IMR-90 (cell line): Measurements from ENCODE around the gene PLPPR3. TPM values are rescaled to one million over a fixed set of nuclear protein-coding genes. Genes with fewer than 3 reads are reported as not detected.

Experiments used
- ATAC-seq: fragments of 200-7000 bp; cut with Tn5 transposase; 2 replicates; pipeline ENCODE4 v1.9.1; 2020; ENCODE audit warnings: low read depth, mild to moderate bottlenecking, moderate library complexity
- BruUV-seq: library from RNA; stranded (reverse); fragments of 400-500 nt; replicated peaks from 2 replicates; lab custom pipeline; 2021; lab: Mats Ljungman, UMichigan
- CTCF ChIA-PET: fragments of 300-600 bp; formaldehyde crosslinking; extraction: SDS; loops from one replicate; lab custom pipeline; 2021; ENCODE audit warnings: antibody characterized with exemption; lab: Yijun Ruan, JAX
- POLR2A ChIA-PET: fragments of 300-600 bp; sonication (Branson Sonifier 250); formaldehyde crosslinking; loops from one replicate; lab custom pipeline; 2022; ENCODE audit warnings: antibody characterized with exemption; ENCODE audit not compliant: unreplicated experiment; lab: Charles Lee
- DNase-seq: peaks from one replicate; pipeline ENCODE4 v3.0.0; 2013
- H2AFZ ChIP-seq: replicated peaks from 2 replicates; pipeline ENCODE3; 2013; ENCODE audit warnings: low read length, mild to moderate bottlenecking; ENCODE audit not compliant: poor library complexity
- H2AK5ac ChIP-seq: 2 replicates; pipeline ENCODE4 v1.6.1; 2013; ENCODE audit warnings: low read depth, low read length, inconsistent platforms
- H2AK9ac ChIP-seq: replicated peaks from 2 replicates; pipeline ENCODE3; 2013; ENCODE audit warnings: mild to moderate bottlenecking, low read depth, low read length, moderate library complexity; ENCODE audit not compliant: poor library complexity
- H2BK120ac ChIP-seq: 2 replicates; pipeline ENCODE4 v1.6.1; 2013; ENCODE audit warnings: low read depth, low read length, inconsistent platforms
- H2BK15ac ChIP-seq: 3 replicates; pipeline ENCODE4 v1.6.1; 2013; ENCODE audit warnings: low read depth, low read length, inconsistent platforms
- H2BK20ac ChIP-seq: 2 replicates; pipeline ENCODE4 v1.6.1; 2013; ENCODE audit warnings: low read depth, mild to moderate bottlenecking, inconsistent platforms, low read length, moderate library complexity
- H2BK5ac ChIP-seq: 2 replicates; pipeline ENCODE4 v1.6.1; 2013; ENCODE audit warnings: mild to moderate bottlenecking, low read depth, low read length, inconsistent platforms; ENCODE audit not compliant: poor library complexity, severe bottlenecking
- H3K14ac ChIP-seq: replicated peaks from 2 replicates; pipeline ENCODE4 v1.6.1; 2013; ENCODE audit warnings: low read depth, low read length, inconsistent platforms
- H3K18ac ChIP-seq: 2 replicates; pipeline ENCODE4 v1.6.1; 2013; ENCODE audit warnings: low read depth, low read length, control low read depth
- H3K23ac ChIP-seq: 2 replicates; pipeline ENCODE4 v1.6.1; 2013; ENCODE audit warnings: low read depth, low read length, inconsistent platforms
- H3K27ac ChIP-seq: 2 replicates; pipeline ENCODE4 v1.5.1; 2013; ENCODE audit warnings: mild to moderate bottlenecking, control low read depth, low read length; ENCODE audit not compliant: insufficient read depth
- H3K27me3 ChIP-seq: 2 replicates; pipeline ENCODE4 v1.6.1; 2013; ENCODE audit warnings: low read length; ENCODE audit not compliant: control insufficient read depth, insufficient read depth
- H3K36me3 ChIP-seq: 2 replicates; pipeline ENCODE4 v1.6.1; 2013; ENCODE audit warnings: low read length, mixed read lengths; ENCODE audit not compliant: control insufficient read depth, insufficient read depth
- H3K4ac ChIP-seq: 2 replicates; pipeline ENCODE4 v1.6.1; 2013; ENCODE audit warnings: low read depth, low read length, inconsistent platforms
- H3K4me1 ChIP-seq: 2 replicates; pipeline ENCODE4 v1.6.1; 2013; ENCODE audit warnings: low read length, mixed read lengths; ENCODE audit not compliant: control insufficient read depth, insufficient read depth
- H3K4me2 ChIP-seq: 2 replicates; pipeline ENCODE4 v1.6.1; 2013; ENCODE audit warnings: low read depth, mild to moderate bottlenecking, control low read depth, low read length, moderate library complexity
- H3K4me3 ChIP-seq: 2 replicates; pipeline ENCODE4 v1.5.1; 2013; ENCODE audit warnings: low read depth, mild to moderate bottlenecking, control low read depth, low read length, moderate library complexity; ENCODE audit not compliant: insufficient read depth
- H3K56ac ChIP-seq: 2 replicates; pipeline ENCODE4 v1.6.1; 2013; ENCODE audit warnings: low read length, inconsistent platforms; ENCODE audit not compliant: insufficient read depth; ENCODE audit errors: extremely low read depth
- H3K79me1 ChIP-seq, 2 experiments: 2 replicates each; pipeline ENCODE4 v1.6.1; 2013; ENCODE audit warnings: low read length in 2 of 2, inconsistent platforms in 1 of 2, low read depth in 1 of 2
- H3K9ac ChIP-seq: 2 replicates; pipeline ENCODE4 v1.6.1; 2013; ENCODE audit warnings: low read depth, low read length, control low read depth
- H3K9me1 ChIP-seq: 2 replicates; pipeline ENCODE4 v1.6.1; 2013; ENCODE audit warnings: low read length, inconsistent platforms; ENCODE audit not compliant: insufficient read depth
- H3K9me3 ChIP-seq: 2 replicates; pipeline ENCODE4 v1.6.1; 2013; ENCODE audit warnings: low read length; ENCODE audit not compliant: control insufficient read depth, insufficient read depth
- H4K20me1 ChIP-seq: 2 replicates; pipeline ENCODE4 v1.6.1; 2013; ENCODE audit warnings: low read length, inconsistent platforms; ENCODE audit not compliant: insufficient read depth
- H4K5ac ChIP-seq: 2 replicates; pipeline ENCODE4 v1.6.1; 2013; ENCODE audit warnings: mild to moderate bottlenecking, low read depth, low read length, control low read depth
- H4K8ac ChIP-seq, 2 experiments: 2 replicates each; pipeline ENCODE4 v1.6.1; 2013; ENCODE audit warnings: low read depth in 2 of 2, low read length in 2 of 2, control low read depth in 1 of 2, inconsistent platforms in 1 of 2
- H4K91ac ChIP-seq: 2 replicates; pipeline ENCODE4 v1.6.1; 2013; ENCODE audit warnings: low read depth, low read length, inconsistent platforms; ENCODE audit not compliant: insufficient read depth
- BHLHE40 ChIP-seq: fragments of 150-350 bp; IDR thresholded peaks from 2 replicates; pipeline ENCODE4 v1.6.1; 2016; ENCODE audit warnings: mild to moderate bottlenecking, low read depth, low read length
- CEBPB ChIP-seq: IDR thresholded peaks from 2 replicates; pipeline ENCODE4 v1.6.1; 2012; ENCODE audit warnings: low read depth, low read length, improper control_type of control experiment
- CHD1 ChIP-seq: IDR thresholded peaks from 2 replicates; pipeline ENCODE4 v1.6.1; 2012; ENCODE audit warnings: low read depth, low read length, improper control_type of control experiment
- CTCF ChIP-seq: conservative IDR thresholded peaks from 2 replicates; pipeline ENCODE4 v1.5.1; 2012; ENCODE audit warnings: mild to moderate bottlenecking, low read depth, low read length, improper control_type of control experiment
- FOS ChIP-seq: fragments of 150-350 bp; IDR thresholded peaks from 2 replicates; pipeline ENCODE4 v1.6.1; 2016; ENCODE audit warnings: low read depth, low read length
- MAZ ChIP-seq: IDR thresholded peaks from 2 replicates; pipeline ENCODE4 v1.6.1; 2012; ENCODE audit warnings: low read depth, mild to moderate bottlenecking, low read length, improper control_type of control experiment, moderate library complexity, borderline replicate concordance
- MXI1 ChIP-seq: IDR thresholded peaks from 2 replicates; pipeline ENCODE4 v1.6.1; 2012; ENCODE audit warnings: low read depth, mild to moderate bottlenecking, low read length, moderate library complexity, borderline replicate concordance
- POLR2A ChIP-seq: IDR thresholded peaks from 2 replicates; pipeline ENCODE4 v1.6.1; 2012; ENCODE audit warnings: mild to moderate bottlenecking, low read depth, low read length
- RAD21 ChIP-seq: IDR thresholded peaks from 2 replicates; pipeline ENCODE4 v1.6.1; 2012; ENCODE audit warnings: low read length, improper control_type of control experiment
- RCOR1 ChIP-seq: IDR thresholded peaks from 2 replicates; pipeline ENCODE4 v1.6.1; 2012; ENCODE audit warnings: mild to moderate bottlenecking, low read length, improper control_type of control experiment; ENCODE audit not compliant: insufficient replicate concordance
- RFX5 ChIP-seq: IDR thresholded peaks from 2 replicates; pipeline ENCODE4 v1.8.0; 2012; ENCODE audit warnings: low read depth, mild to moderate bottlenecking, low read length, moderate library complexity
- SMC3 ChIP-seq: fragments of 150-350 bp; IDR thresholded peaks from 2 replicates; pipeline ENCODE4 v1.6.1; 2016; ENCODE audit warnings: low read depth, mild to moderate bottlenecking, antibody characterized with exemption, low read length, moderate library complexity
- USF2 ChIP-seq: fragments of 150-350 bp; IDR thresholded peaks from 2 replicates; pipeline ENCODE4 v1.6.1; 2017; ENCODE audit warnings: mild to moderate bottlenecking, antibody characterized with exemption, low read length, low read depth
- WGBS, 2 experiments: methylation state at CpG; one replicate each; pipeline versions ENCODE4 v1.1.5 to v1.1.7; 2013; ENCODE audit warnings: missing lambda C conversion rate in 2 of 2; ENCODE audit not compliant: insufficient read length in 1 of 2; ENCODE audit errors: extremely low coverage in 2 of 2; 5-methylcytosine and 5-hydroxymethylcytosine counted together
- dilution Hi-C: fragments of 300-500 bp; cut with HindIII; formaldehyde crosslinking; loops from one replicate; pipeline ENCODE4 v1.14.3; 2018; ENCODE audit warnings: low sequenced_read_pairs; ENCODE audit not compliant: unreplicated experiment
- in situ Hi-C: fragments of 300-500 bp; cut with MboI; formaldehyde crosslinking; loops from 3 replicates; pipeline ENCODE4 v1.14.3; 2019; ENCODE audit warnings: low sequenced_read_pairs, inconsistent platforms, mixed read lengths
- intact Hi-C: fragments of 100-400 bp; cut with micrococcal nuclease; formaldehyde crosslinking; loops from 2 replicates; pipeline ENCODE4 v1.10.0; 2022
- polyA plus RNA-seq, 3 experiments: library from polyadenylated mRNA; depleted of rRNA; stranded (reverse); fragments of >200 nt; gene quantifications; 2 replicates each; pipeline ENCODE4 v1.2.3, GENCODE V29; 2012; ENCODE audit warnings: low replicate concordance in 1 of 3
- total RNA-seq: library from RNA; depleted of rRNA; stranded (reverse); fragments of >200 nt; gene quantifications from 2 replicates; pipeline ENCODE4 v1.2.3, GENCODE V29; 2012
- TF ChIP-seq, protein P1 (sequence below): fragments of 150-350 bp; IDR thresholded peaks from 2 replicates; pipeline ENCODE4 v1.6.1; 2016; ENCODE audit warnings: low read depth, mild to moderate bottlenecking, low read length, moderate library complexity, borderline replicate concordance

PLPPR3 gene
- total and polyA plus RNA-seq, 2 of the 4 experiments (the other 2 are of a cell fraction), result 0.36 to 1.2 TPM

DNA sequence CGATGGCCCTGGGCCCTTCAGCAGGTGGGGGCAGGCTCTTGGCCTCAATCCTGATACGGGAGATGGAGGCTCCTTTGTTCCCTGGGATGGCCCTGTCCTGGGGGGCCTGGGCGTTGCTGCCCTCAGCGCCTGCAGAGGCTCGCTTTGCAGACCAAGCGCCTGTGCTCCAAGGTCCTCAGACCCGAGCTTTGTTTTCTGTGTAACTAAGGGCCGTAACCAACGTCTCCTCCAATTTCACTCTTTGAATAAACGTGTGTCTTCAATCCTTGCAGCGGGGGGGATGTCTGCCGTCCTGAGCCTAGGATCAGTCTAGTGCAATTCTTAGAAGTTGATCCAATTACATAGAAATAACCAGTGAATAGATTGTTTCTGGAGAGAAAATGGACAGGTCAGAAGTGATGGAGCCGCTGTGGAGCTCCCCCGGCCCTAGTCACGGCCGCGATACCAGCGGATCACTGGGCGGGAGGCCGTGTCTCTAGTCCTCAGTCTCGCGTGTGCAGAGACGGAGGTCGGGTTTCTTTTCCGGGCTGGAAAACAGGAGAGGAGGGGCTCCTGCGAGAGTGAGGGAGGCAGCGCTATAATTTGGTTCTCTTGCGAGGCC, 19.2 kb downstream of the PLPPR3 start:
- no peak overlapping the region for H3K9ac ChIP-seq
- no peak overlapping the region for H3K4me3 ChIP-seq
- H4K5ac ChIP-seq, result no peak overlapping the region
- H3K18ac ChIP-seq, result no peak overlapping the region
- intact Hi-C loops (no loop called here), in situ Hi-C loops (no loop called here), dilution Hi-C loops (no loop called here)
- no peaks in the 10 kb centered on the region for H3K9me3 ChIP-seq
- no peak overlapping the region for H2BK5ac ChIP-seq
- no peak overlapping the region for H2BK120ac ChIP-seq
- H2BK15ac ChIP-seq, result no peak overlapping the region
- H3K27ac ChIP-seq, result no peak overlapping the region
- no peak overlapping the region for H4K8ac ChIP-seq
- TF ChIP-seq MAZ (no peak), CEBPB (no peak), POLR2A (no peak), RCOR1 (no peak), RAD21 (no peak), BHLHE40 (no peak), SMC3 (no peak), RFX5 (no peak), MXI1 (no peak), FOS (no peak), CHD1 (no peak), USF2 (no peak), CTCF (no peak)
- TF ChIP-seq, protein P1, sequence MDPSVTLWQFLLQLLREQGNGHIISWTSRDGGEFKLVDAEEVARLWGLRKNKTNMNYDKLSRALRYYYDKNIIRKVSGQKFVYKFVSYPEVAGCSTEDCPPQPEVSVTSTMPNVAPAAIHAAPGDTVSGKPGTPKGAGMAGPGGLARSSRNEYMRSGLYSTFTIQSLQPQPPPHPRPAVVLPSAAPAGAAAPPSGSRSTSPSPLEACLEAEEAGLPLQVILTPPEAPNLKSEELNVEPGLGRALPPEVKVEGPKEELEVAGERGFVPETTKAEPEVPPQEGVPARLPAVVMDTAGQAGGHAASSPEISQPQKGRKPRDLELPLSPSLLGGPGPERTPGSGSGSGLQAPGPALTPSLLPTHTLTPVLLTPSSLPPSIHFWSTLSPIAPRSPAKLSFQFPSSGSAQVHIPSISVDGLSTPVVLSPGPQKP, result no peak
- no TSS peak for BruUV-seq
- H3K9me1 ChIP-seq, result peaks cover 11% of the 10 kb centered on the region; the same call in 1 of the 2 replicates
- H2AK9ac ChIP-seq, result no peak overlapping the region
- no peak overlapping the region for H2AK5ac ChIP-seq
- H3K56ac ChIP-seq, result no peak overlapping the region
- DNase-seq (no peak), ATAC-seq (no peak)
- WGBS, 2 experiments, result 82% methylated on average over 10 of the region's 28 CpGs; no CpG with 5 or more reads in 1 of the 2 experiments
- peaks cover 3 to 33% of the 10 kb centered on the region in 2 experiments; a peak in 3 of 4 replicates for H3K79me1 ChIP-seq
- peaks cover 70% of the 10 kb centered on the region for H3K36me3 ChIP-seq
- ChIA-PET CTCF (interaction anchor here (1.1 kb wide), 1 partner anchor 32 kb away, joined by 4 read pairs; no protein-coding TSS in a partner anchor), POLR2A (no interaction called here)
- no peaks in the 10 kb centered on the region for H3K27me3 ChIP-seq
- peaks cover 97% of the 10 kb centered on the region for H4K20me1 ChIP-seq
- no peak overlapping the region; the same call in 1 of the 2 replicates for H3K4me2 ChIP-seq
- no peak overlapping the region for H4K91ac ChIP-seq
- H3K14ac ChIP-seq, result no peak overlapping the region
- H3K4ac ChIP-seq, result no peak overlapping the region
- H2AFZ ChIP-seq, result no peak overlapping the region
- H3K4me1 ChIP-seq, result peaks cover 30% of the 10 kb centered on the region
- no peak overlapping the region for H3K23ac ChIP-seq
- no peak overlapping the region for H2BK20ac ChIP-seq
